SKM-1 treated with dmso at 0.1 percent for 144 hours (cell line): ENCODE measurements around the gene CYP27A1.

Source experiments
- DNase-seq: peaks from one replicate; lab custom pipeline; 2025; ENCODE audit not compliant: unreplicated experiment; lab: John Stamatoyannopoulos, UW

Gene CYP27A1

DNA sequence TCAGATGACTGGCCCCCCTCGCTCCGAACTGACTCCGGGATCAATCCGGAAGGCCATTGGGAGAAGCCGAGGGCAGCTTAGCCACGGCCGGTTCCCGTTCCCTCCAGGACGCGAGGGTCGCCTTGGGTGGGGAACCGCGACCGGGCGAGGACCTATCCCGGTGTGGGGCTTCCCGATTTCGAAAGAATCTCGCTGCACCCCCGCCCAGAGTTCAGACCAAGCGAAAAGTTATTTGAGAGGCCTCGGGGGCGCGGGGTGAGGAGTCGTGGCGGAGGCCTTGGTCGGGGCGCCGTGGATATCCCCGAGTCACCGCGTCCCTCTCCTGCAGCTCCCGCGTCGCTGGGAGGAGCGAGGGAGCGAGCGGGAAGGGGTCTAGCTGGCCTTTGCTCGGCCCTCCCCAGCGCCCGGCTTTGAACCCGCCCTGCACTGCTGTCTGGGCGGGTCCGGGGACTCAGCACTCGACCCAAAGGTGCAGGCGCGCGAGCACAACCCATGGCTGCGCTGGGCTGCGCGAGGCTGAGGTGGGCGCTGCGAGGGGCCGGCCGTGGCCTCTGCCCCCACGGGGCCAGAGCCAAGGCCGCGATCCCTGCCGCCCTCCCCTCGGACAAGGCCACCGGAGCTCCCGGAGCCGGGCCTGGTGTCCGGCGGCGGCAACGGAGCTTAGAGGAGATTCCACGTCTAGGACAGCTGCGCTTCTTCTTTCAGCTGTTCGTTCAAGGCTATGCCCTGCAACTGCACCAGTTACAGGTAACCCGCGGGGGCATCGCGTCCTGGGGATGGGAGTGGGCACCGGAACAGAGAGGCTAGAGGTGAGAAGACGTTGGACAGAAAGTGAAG lies at the start of gene CYP27A1:
Gene CYP27A1, plus strand, starts transcription at position 457 of the 837 bp plus-strand sequence. Its CDS starts 36 bp downstream, at position 493.
- no peak for DNase-seq

DNA sequence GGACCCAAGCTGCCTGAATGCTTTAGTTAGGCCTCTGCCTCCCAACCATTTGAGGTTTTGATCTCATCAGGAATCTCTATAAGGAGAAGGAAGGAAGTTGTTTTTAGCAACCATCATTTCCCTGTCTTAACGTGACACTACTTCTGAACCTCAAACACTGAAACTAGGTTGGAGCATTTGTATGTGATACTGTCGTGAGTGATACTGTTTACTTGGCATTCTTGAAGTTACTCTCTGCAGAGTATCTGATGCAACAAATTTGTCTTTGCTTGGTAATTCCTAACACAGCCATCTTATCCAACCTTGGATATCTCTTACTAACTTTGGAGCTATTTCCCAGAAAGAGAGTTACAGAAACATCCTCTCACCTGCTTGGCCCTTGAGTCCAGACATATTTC lies 49.2 kb upstream of the CYP27A1 start:
- no peak for DNase-seq

DNA sequence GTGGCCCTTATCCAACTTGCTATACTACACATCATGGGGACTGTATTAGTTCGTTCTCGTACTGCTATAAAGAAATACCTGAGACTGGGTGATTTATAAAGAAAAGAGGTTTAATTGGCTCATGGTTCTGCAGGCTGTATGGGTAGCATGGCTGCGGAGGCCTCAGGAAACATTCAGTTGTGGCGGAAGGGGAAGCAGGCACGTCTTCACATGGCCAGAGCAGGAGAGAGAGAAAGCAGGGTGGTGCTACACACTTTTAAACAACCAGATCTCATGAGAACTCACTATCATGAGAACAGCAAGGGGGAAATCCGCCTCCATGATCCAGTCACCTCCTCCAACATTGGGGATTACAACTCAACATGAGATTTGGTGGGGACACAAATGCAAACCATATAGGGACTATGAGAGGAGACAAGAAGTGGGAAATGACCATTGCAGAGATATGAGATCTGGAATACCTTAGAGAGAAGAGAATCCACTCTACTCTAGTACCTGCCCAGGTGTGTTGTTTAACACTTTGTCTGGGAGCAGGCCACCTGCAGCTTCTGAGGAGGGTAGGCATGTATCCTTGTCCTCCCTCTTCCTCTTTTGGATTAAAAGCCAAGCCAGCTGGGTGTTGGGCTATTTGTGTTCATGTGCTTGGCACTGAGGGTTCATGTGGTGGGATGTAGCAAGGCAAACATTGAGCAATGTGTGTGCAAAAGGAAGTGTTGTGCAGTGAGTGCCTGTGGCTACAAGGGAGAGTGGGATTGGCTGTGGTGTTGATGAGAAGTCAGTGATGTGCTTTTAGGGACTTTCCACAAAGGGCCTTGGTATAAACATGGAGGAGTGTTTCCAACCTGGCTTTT lies 48.6 kb upstream of the CYP27A1 start:
- peak; percentile 97 for DNase-seq

DNA sequence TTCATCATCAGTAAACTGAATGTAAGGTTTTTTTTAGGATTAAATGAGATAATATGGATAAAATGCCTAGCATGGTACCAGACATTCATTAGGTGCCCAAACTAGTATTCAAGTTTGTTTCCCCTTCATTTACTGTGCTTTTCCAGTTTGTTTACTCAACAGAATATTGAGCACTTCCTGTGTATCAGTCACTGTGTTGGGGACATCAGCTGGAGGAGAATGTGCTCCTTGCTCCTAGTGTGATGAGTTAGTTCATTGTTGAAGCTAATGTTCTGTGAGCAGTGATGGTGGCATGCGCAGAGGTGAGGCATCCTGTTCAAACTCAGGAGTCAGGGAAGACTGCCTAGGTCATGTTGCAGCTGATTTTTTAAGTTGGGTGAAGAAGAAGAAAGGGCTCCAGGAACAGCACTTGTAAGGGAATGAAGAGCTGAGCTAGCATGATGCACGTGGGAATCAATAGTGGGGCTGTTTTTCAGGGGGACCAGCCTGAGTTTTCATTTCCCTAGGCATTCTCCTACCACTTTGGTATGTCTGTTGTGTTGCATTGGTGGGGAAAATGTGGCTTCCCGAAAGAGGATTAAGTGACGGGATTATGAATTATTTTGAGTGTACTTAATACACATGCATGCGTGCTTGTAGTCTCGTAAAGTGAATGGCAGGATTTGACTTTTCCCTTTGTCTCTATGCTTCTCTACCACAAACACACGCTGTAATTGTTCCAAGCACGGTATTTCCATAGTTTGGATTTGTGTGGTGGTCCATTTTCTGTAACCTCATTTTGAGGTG lies 47.6 kb upstream of the CYP27A1 start:
- no peak for DNase-seq

DNA sequence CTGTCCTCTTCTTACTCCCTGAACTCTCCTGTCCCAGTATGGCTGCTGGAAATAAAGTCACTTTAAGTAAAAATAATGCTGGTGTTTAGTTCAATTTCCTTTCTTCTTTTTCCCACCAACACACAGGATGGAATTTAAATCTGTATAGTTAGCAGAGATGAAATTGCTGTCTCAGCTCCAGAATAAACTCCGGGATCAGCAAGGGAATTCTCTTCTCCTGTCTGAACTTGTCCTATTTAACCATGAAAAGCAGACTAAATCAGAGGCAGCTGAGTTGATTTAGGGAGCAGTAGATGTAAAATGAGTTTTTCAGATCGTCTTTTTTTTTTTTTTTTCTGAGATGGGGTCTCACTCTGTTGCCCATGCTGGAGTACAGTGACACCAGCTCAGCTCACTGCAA lies 45.4 kb upstream of the CYP27A1 start:
- no peak for DNase-seq

DNA sequence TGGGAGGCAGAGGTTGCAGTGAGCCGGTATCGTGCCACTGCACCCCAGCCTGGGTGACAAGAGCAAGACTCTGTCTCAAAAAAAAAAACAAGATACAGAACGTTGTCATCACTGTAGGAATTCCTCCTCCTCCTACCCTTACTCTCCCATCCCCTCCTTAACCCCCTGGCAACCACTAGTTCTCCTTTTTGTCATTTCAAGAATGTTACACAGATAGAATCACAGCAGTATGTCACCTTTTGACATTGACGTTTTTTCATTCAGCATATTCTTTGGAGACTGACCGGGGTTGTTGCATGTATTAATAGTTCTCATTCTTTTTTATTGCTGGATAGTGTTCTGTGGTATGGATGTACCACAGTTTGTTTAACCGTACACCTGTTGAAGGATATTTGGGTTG lies 38.9 kb upstream of the CYP27A1 start:
- peak; percentile 53 for DNase-seq

DNA sequence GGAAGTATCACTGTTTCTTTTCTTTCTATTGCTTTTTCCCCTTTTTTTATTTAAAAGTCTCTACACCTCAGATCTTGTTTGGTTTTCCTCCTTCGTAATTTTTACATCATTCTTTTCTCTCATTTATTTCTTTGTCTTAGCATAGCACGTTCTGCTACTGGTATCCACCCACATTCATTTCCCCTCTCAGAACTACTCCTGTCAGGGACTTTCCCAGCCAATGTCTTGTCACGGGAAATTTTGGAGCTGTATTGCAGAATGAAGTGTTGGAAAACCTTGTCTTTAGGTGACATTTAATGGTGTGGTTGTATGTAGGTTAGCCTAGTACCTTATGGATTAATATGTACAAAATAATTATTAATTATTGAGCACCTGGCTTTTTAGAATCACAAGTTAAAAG lies 37.3 kb upstream of the CYP27A1 start:
- no peak for DNase-seq

DNA sequence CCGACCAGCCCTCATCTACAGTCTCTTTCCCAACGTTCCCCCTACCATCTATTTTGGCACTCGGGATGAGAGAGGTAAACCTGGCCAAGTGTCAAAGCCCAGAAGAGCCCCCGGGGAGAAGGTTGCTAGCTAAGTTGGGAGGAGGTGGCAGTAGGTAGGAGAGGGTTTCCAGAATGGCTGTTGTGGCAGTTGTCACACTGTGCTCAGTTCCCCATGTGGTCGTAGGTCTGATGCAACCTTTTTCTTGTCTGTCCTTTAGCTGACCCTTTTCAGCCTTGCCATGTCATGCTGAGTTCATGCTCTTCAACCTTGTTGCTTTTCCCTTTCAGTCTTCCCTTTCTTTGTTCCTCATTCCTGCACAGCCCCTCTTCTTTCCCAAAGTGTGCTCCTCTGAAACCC lies 36.8 kb upstream of the CYP27A1 start:
- peak; percentile 93 for DNase-seq

DNA sequence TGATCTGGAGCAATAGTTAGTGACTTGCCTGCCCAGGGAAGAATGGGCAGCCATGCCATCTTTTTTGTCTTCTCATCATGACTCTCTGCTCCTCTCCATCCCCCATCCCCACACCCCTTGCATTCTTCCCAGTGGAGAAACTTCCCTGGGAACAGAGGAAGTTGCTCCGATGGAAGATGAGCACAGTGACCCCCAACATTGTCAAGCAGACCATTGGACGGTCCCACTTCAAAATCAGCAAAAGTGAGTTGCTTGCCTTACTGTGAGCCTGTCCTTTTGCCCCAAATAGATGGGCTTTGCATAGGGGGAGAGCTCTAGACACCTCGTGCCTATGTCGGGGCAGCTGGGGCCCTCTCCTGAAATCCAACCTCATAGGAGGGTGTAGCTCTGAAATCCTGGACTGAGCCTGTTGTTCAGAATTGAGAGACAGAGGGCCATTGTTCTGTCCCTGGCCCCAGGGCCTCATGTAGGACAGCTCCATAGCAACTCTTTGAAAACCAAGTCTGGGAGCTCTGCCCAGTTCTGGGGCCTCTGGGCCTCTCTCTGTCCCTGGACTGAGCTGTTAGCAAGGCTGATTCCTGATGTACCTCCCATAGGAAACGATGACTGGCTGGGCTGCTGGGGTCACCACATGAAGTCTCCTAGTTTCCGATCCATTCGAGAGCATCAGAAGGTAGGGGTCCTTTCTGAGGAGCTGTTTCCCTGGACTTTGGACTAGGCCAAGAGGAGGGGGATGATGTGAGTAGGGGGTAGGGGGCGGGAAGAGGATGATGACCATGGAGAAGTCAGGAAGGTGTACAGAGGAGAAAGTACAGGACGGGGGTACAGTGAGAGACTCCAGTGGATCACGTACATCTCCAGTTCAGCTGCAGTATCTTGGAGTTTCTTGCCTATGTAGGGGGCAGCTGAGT lies 36.1 kb upstream of the CYP27A1 start:
- no peak for DNase-seq

DNA sequence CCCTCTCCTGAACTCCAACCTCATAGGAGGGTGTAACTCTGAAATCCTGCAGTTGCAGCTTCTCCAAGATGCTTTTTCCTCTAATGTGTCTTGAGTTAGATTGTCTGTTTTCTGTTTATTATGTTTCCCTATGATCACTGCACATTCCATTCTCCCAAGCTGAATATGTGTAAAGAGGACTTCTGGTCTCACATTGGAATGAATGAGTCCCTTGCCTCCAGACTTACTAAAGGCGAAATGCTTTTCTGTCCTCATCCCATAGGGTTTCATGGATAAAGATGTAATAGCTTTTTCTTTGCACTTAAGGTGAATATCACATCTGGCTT lies 35.5 kb upstream of the CYP27A1 start:
- DNase-seq: no peak

DNA sequence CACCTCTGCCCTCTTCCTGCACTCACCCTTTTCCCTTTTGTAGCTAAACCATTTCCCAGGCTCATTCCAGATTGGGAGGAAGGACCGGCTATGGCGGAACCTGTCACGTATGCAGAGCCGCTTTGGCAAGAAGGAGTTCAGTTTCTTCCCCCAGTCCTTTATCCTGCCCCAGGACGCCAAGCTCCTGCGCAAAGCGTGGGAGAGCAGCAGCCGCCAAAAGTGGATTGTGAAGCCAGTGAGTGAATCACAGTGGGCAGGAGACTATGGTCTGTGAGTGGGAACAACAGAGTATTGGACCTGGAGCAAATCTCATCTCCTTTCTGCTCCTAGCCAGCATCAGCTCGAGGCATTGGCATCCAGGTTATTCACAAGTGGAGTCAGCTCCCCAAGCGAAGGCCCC lies 35.0 kb upstream of the CYP27A1 start:
- no peak for DNase-seq

DNA sequence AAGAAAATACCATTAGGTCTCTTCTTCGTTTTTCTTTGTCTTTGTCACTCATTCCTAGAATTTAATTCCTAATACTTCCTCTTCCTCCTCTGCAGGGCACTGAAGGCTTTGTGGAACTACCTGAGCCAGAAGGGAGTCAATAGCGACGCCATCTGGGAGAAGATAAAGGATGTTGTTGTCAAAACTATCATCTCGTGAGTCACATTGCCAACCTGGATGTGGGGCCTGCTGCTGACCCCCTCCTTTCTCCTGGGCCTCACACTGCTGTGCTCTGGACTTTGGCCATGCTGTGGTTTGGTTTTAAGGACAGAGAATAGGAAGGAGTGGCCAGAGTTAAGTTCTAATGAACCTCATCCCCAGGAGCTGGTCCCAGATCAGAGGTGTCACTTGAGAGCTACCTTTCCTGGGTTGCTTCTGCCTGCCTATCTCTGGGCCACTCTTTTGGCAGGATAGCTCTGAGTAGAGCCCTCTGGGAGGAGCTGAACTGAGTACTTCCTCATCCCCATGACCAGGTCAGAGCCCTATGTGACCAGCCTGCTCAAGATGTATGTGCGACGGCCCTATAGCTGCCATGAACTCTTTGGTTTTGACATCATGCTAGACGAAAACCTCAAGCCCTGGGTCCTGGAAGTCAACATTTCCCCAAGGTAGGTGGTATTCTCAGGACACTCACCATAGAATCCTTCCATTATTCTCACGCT lies 33.1 kb upstream of the CYP27A1 start:
- DNase-seq: no peak

DNA sequence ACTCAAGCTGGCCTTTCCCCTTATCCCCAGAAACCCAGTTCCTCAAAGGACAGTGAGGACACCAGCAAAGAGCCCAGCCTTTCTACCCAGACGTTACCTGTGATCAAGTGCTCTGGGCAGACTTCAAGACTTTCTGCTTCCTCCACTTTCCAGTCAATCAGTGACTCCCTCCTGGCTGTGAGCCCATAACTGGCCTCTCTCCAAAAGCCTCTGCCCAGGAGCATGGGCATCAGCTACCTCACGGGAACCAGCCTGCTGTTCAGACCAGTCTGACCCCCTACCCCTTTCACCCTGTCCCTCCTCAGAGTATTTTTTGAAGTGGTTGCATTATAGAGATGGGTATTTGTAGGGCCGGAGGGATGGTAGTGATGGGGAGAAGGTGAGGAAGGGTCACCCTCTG lies 27.7 kb upstream of the CYP27A1 start:
- no peak for DNase-seq

DNA sequence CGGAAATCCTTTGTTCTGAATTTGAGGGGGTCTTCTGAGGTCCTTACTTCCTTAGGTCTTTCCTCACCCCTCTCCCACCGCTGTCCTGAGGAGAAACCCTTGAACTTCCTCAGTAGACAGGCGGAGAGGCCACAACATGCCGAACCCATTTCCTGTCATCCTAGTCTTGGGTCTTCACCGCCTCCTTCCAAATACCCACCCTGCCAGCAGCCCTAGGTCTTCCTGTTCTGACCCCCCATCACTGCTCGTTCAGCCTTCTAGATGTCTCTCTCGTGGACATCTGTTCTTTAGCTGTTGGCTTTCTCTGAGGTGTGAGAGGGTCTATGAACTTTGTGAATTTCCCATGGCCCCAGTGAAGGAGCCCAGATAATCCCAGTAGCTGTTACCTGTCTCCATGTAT lies 27.2 kb upstream of the CYP27A1 start:
- DNase-seq: no peak

DNA sequence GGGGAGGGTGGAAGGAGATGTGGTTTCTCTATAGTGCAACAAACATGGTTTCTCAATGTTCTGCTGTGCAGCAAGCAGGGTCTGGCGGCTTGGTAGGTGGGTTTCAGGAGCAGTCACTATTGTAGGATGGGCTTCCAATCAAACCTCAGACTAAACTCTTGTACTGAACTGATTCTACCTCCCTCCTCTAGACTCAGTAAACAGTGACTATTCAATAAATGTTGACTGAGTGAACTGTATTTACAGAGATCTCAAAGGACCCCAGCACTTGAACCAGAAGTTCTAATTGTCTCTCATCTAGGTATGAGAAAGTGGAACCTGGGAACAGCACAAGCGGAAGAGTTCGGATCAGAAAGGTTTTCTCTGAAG lies 26.8 kb upstream of the CYP27A1 start:
- DNase-seq: no peak

DNA sequence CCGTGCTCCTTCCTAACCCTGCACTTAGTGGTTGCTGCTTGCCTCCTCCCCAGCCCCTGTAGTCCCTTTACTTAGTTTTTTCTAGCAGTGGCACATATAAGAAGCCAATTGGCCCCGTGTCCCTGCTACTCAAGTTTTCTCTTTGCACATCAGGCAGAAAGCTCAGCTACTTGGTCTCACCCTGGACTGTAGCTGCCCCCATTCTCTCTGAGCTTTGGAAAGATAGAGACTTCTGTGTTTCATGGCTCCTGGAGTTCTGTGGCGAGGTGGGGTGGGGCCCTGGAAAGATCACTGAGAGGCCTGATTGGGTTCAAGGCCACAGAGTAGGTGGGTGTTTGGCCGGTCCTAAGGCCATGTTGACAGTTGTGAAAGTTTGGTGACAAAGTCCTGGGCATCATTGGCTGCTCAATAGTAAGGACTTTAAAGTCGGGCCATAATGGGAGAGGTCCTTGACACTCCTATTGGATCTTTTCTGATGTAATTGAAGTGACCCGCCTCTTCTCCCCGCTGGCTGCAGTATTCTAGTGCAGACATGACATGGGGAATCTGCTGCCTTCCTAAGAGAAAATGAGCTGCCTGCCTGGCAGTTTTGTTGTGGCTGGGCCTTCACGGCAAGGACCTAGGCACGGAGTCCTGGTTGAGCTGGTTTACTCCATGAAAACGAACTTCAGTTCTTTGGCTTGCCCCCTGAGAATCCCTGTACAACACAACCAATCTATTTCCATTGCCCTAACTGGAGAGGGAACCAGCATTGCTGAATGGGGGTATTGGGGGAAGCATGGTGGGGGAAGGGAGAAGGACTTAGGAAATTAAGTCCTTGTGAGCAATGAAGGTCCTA lies 26.2 kb upstream of the CYP27A1 start:
- DNase-seq: no peak

DNA sequence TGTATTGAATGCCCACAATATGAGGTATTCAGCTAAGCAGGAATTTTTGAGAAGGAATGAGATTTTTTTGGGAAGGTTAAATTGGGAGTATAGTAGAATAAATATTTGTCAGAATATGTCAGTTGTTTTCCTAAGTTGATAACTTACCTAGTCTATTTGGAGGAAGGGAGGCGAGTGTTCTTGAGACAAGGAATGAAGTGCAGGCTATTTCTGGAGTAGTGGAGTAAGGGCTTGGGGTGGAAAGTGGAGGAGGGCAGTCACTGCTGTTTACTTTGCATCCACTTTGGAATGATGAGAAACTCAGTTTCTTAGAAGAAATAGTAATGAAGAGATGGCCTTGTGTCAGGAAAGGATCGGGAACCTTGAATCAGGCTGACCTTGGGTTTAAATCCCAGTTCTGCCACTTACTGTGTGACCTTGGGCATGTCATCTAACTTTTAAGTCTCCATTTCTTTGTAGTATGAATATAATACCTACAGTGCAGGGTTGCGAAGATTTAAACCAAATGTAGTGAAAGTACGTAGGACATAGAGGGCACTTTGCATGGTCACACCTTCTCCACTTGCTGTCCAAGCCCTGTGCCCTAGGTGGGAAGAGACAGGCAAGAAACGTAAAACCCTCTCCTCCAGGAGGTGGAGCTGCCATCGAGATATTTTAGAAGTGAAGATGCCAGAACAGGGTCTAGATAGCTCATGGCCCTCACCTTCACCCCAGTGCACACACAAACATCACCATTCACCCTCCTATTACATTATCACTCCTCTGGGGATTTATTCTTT lies 25.2 kb upstream of the CYP27A1 start:
- DNase-seq: no peak

DNA sequence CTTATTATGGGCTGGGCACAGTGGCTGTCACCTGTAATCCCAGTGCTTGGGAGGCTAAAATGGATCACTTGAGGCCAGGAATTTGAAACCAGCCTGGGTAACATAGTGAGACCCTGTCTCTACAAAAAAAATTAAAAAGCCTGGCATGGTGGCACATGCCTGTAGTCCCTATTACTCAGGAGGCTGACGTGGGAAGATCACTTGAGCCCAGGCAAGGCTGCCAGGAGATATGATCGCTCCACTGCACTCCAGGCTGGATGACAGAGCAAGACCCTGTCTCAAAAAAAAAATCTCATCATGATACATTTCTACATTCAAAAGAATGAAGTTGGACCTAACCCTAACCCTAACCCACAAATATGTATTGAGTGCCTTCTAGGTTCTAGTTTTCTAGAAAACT lies 20.2 kb upstream of the CYP27A1 start:
- no peak for DNase-seq
